ENCODE data around the gene MAP4K5. TPM values are rescaled to one million over a fixed set of nuclear protein-coding genes. Genes with fewer than 3 reads are reported as not detected.
"Not testable (repeated sequence)": the region's sequence is repeated elsewhere in the genome, so short reads cannot be mapped to it uniquely, and the experiment has no call there.

Gene MAP4K5
- total and polyA plus RNA-seq, 7 donors, result 4.8 to 17.1 (median 14.6) TPM

- H3K4me3 ChIP-seq, result no peak overlapping the region
- H3K27ac ChIP-seq, result no peak overlapping the region
- DNase-seq (no peak), ATAC-seq (no peak)
- peaks cover 4% of the 10 kb centered on the region for H3K4me1 ChIP-seq
- intact Hi-C loops (cut with DNase I), result no loop called here
- no peaks in the 10 kb centered on the region for H3K9me3 ChIP-seq
- H3K36me3 ChIP-seq (ENCODE audit: insufficient read depth in 1 of 2, low read depth in 1 of 2), result no peaks in the 10 kb centered on the region
- TF ChIP-seq CTCF (IDR thresholded peaks at IDR 0.05), result no peak
- H3K27me3 ChIP-seq (ENCODE audit: insufficient read depth in 3 of 3, low read length in 2 of 3), result no peaks in the 10 kb centered on the region
- WGBS, 3 donors, result 89 to 91% (median 91%) methylated on average over 7 of the region's 7 CpGs
These were observed 22.2 kb downstream of the MAP4K5 start for GRCh38 chr14:50510157-50510556.

- H3K27ac ChIP-seq; DNase-seq; H3K27me3 ChIP-seq (ENCODE audit: insufficient read depth in 3 of 3, low read length in 2 of 3); H3K4me1 ChIP-seq; intact Hi-C loops (cut with DNase I); H3K4me3 ChIP-seq; H3K9me3 ChIP-seq; ATAC-seq: not testable (repeated sequence)
- peaks cover 0 to 15% of the 10 kb centered on the region in 2 donors for H3K36me3 ChIP-seq (ENCODE audit: insufficient read depth in 1 of 2, low read depth in 1 of 2)
- 97 to 99% (median 98%) methylated on average over 1 of the region's 1 CpG for WGBS, 3 donors
These were observed 25.3 kb downstream of the MAP4K5 start for GRCh38 chr14:50507078-50507477.

GRCh38 chr14:50501642-50502041 is 30.7 kb downstream of the MAP4K5 start:
- no peak for TF ChIP-seq CTCF (IDR thresholded peaks at IDR 0.05)
- no peak overlapping the region for H3K27ac ChIP-seq

GRCh38 chr14:50497351-50497750 is 35.0 kb downstream of the MAP4K5 start:
- Histone ChIP-seq H3K4me3 (peak overlapping the region; percentile 9), H3K27me3 (ENCODE audit: insufficient read depth in 3 of 3, low read length in 2 of 3) (no peaks in the 10 kb centered on the region), H3K27ac (no peak overlapping the region), H3K36me3 (ENCODE audit: insufficient read depth in 1 of 2, low read depth in 1 of 2) (no peaks in the 10 kb centered on the region), H3K4me1 (peaks cover 20% of the 10 kb centered on the region), H3K9me3 (no peaks in the 10 kb centered on the region)
- ATAC-seq, result peak in 2 of 4 donors; percentile 59 to 83
- intact Hi-C loops (cut with DNase I), result no loop called here
- WGBS, 3 donors, result 4 to 14% (median 13%) methylated on average over 2 of the region's 2 CpGs
- TF ChIP-seq CTCF (IDR thresholded peaks at IDR 0.05), result no peak
- no peak for DNase-seq

More at GRCh38 chr14:50501642-50502041, 30.7 kb downstream of the MAP4K5 start:
- 91 to 97% (median 94%) methylated on average over 2 of the region's 2 CpGs for WGBS, 3 donors
- Histone ChIP-seq H3K4me1 (peaks cover 20% of the 10 kb centered on the region), H3K4me3 (no peak overlapping the region), H3K9me3 (no peaks in the 10 kb centered on the region), H3K36me3 (ENCODE audit: insufficient read depth in 1 of 2, low read depth in 1 of 2) (peaks cover 0 to 15% of the 10 kb centered on the region in 2 donors), H3K27me3 (ENCODE audit: insufficient read depth in 3 of 3, low read length in 2 of 3) (no peaks in the 10 kb centered on the region)
- intact Hi-C loops (cut with DNase I), result no loop called here
- ATAC-seq (no peak), DNase-seq (no peak)

- Histone ChIP-seq H3K27ac (no peak overlapping the region), H3K27me3 (ENCODE audit: insufficient read depth in 3 of 3, low read length in 2 of 3) (no peaks in the 10 kb centered on the region), H3K36me3 (ENCODE audit: insufficient read depth in 1 of 2, low read depth in 1 of 2) (peaks cover 0 to 11% of the 10 kb centered on the region in 2 donors), H3K4me1 (no peaks in the 10 kb centered on the region), H3K4me3 (no peak overlapping the region), H3K9me3 (no peaks in the 10 kb centered on the region)
- 90 to 95% (median 90%) methylated on average over 3 of the region's 3 CpGs for WGBS, 3 donors
- ATAC-seq (no peak), DNase-seq (no peak)
- no peak for TF ChIP-seq CTCF (IDR thresholded peaks at IDR 0.05)
- intact Hi-C loops (cut with DNase I), result no loop called here
These were observed 42.5 kb downstream of the MAP4K5 start for GRCh38 chr14:50489851-50490250.

All from psoas muscle (tissue), 8 donors.